ENCODE measurements around the gene SDK2. TPM values are rescaled to one million over a fixed set of nuclear protein-coding genes. Genes with fewer than 3 reads are reported as not detected.
A peak's percentile ranks its signal among the peaks of the same experiment; 100 is the strongest.

SDK2 gene
- total and polyA plus RNA-seq, 9 of the 15 experiments (the other 6 are each of a cell fraction or from before 2014, with no cell fraction given), result 0.04 TPM; not detected in 8

GRCh38 chr17:73297934-73298861 lies 346.0 kb downstream of the SDK2 start (continued):
- TF ChIP-seq ZNF696 (CRISPR knock-in tag; conservative IDR thresholded peaks at IDR 0.05) (no peak), NRF1 (conservative IDR thresholded peaks at IDR 0.05 in 1 of 2, IDR thresholded peaks at IDR 0.05 in 1 of 2) (0 out of 4 replicates have a peak, but pooled peaks of 1 of the 2 experiments have one; percentile 13), JUND (IDR thresholded peaks at IDR 0.05; ENCODE audit: borderline replicate concordance, low read depth, low read length) (0 out of 2 replicates have a peak, but pooled peaks have one; percentile 24), JUND (tag; IDR thresholded peaks at IDR 0.05; ENCODE audit: borderline replicate concordance, low read depth, low read length) (no peak), NCOR1 (IDR thresholded peaks at IDR 0.05) (peak; percentile 26; the same call in 1 of the 2 replicates), NFE2L1 (tag; IDR thresholded peaks at IDR 0.05; ENCODE audit: borderline replicate concordance, low read depth) (no peak), USF1 (CRISPR knock-in tag; IDR thresholded peaks at IDR 0.05) (peak; percentile 57), GATA2 (CRISPR knock-in tag; IDR thresholded peaks at IDR 0.05) (0 out of 2 replicates have a peak, but pooled peaks have one; percentile 16), ZNF398 (CRISPR knock-in tag; IDR thresholded peaks at IDR 0.05) (no peak), ZNF134 (CRISPR knock-in tag; conservative IDR thresholded peaks at IDR 0.05) (peak; percentile 70), RCOR1 (IDR thresholded peaks at IDR 0.05; ENCODE audit: borderline replicate concordance in 1 of 2, low read depth in 2 of 2, low read length in 2 of 2) (peak in 1 of 2 experiments; percentile 70; a peak in 2 of 4 replicates), SETDB1 (IDR thresholded peaks at IDR 0.05; ENCODE audit: low read length) (no peak), NEUROD1 (IDR thresholded peaks at IDR 0.05; ENCODE audit: borderline replicate concordance, low read depth, low read length, partially characterized antibody) (no peak), ATF7 (IDR thresholded peaks at IDR 0.05) (no peak), NFIC (IDR thresholded peaks at IDR 0.05) (peak; percentile 38; the same call in 1 of the 2 replicates), ZBED1 (IDR thresholded peaks at IDR 0.05) (no peak), NR2C2 (CRISPR knock-in tag; IDR thresholded peaks at IDR 0.05) (no peak), NR2C2 (tag; IDR thresholded peaks at IDR 0.05) (no peak), ATF3 (IDR thresholded peaks at IDR 0.05) (peak; percentile 46; the same call in 1 of the 2 replicates), ATF3 (CRISPR knock-in tag; conservative IDR thresholded peaks at IDR 0.05) (no peak)

Data from K562 (cell line).